ENCODE measurements around the gene SLC26A6. TPM values are rescaled to one million over a fixed set of nuclear protein-coding genes. Genes with fewer than 3 reads are reported as not detected.

SLC26A6 gene
- total and polyA plus RNA-seq, 10 of the 15 experiments (the other 5 are each of a cell fraction or from before 2014, with no cell fraction given): 2.1 to 24.9 (median 13.3) TPM

GRCh38 chr3:48628277-48629017 is 6.8 kb downstream of the SLC26A6 start:
- H3K4me2 ChIP-seq (ENCODE audit: control insufficient read depth, insufficient read depth): no peak overlapping the region
- 84% methylated on average over 11 of the region's 13 CpGs for WGBS (ENCODE audit: insufficient coverage, insufficient replicate concordance, low lambda C conversion rate, missing lambda C conversion rate)
- ATAC-seq (no peak), FAIRE-seq (no peak), DNase-seq (ENCODE audit: low read depth, low spot score) (no peak)
- H3K4me3 ChIP-seq: no peak overlapping the region
- no peak overlapping the region for H3K27ac ChIP-seq (ENCODE audit: control insufficient read depth, insufficient read depth)
- BruUV-seq (replicated peaks): no TSS peak
- intact Hi-C loops (cut with micrococcal nuclease; ENCODE audit: unreplicated experiment) (no loop called here), in situ Hi-C loops (cut with MboI) (no loop called here)
- ChIA-PET SMC1A (ENCODE audit: uncharacterized antibody, unreplicated experiment) (no interaction called here), CTCF (no interaction called here), RAD21 (ENCODE audit: unreplicated experiment) (interaction anchor here (0.6 kb wide), 1 partner anchor 84 kb away, joined by 4 read pairs; no protein-coding TSS in a partner anchor), POLR2A (no interaction called here)
- no peaks in the 10 kb centered on the region for H3K79me2 ChIP-seq (ENCODE audit: control insufficient read depth, insufficient read depth, low read length)
- H4K20me1 ChIP-seq (ENCODE audit: control insufficient read depth, insufficient read depth): no peaks in the 10 kb centered on the region
- H3K4me1 ChIP-seq (ENCODE audit: control insufficient read depth, insufficient read depth, low read length): no peaks in the 10 kb centered on the region
- no peaks in the 10 kb centered on the region for H3K9me3 ChIP-seq (replicated peaks; ENCODE audit: control insufficient read depth, insufficient read depth, low read length)
- H2AFZ ChIP-seq (ENCODE audit: control insufficient read depth, low read depth, low read length): no peak overlapping the region
- H3K9ac ChIP-seq (ENCODE audit: control insufficient read depth, insufficient read depth, low read length): no peak overlapping the region
- H3K36me3 ChIP-seq (ENCODE audit: control insufficient read depth in 2 of 2, insufficient read depth in 2 of 2, low read length in 1 of 2): peaks cover 0 to 8% of the 10 kb centered on the region in 2 experiments; a peak in 3 of 4 replicates
- no peaks in the 10 kb centered on the region for H3K27me3 ChIP-seq (replicated peaks in 1 of 2; ENCODE audit: control insufficient read depth in 2 of 2, insufficient read depth in 2 of 2, low read length in 1 of 2)
- TF ChIP-seq, protein P1, sequence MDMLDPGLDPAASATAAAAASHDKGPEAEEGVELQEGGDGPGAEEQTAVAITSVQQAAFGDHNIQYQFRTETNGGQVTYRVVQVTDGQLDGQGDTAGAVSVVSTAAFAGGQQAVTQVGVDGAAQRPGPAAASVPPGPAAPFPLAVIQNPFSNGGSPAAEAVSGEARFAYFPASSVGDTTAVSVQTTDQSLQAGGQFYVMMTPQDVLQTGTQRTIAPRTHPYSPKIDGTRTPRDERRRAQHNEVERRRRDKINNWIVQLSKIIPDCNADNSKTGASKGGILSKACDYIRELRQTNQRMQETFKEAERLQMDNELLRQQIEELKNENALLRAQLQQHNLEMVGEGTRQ (IDR thresholded peaks at IDR 0.05; ENCODE audit: borderline replicate concordance, low read depth, low read length): no peak
- TF ChIP-seq, protein P2, sequence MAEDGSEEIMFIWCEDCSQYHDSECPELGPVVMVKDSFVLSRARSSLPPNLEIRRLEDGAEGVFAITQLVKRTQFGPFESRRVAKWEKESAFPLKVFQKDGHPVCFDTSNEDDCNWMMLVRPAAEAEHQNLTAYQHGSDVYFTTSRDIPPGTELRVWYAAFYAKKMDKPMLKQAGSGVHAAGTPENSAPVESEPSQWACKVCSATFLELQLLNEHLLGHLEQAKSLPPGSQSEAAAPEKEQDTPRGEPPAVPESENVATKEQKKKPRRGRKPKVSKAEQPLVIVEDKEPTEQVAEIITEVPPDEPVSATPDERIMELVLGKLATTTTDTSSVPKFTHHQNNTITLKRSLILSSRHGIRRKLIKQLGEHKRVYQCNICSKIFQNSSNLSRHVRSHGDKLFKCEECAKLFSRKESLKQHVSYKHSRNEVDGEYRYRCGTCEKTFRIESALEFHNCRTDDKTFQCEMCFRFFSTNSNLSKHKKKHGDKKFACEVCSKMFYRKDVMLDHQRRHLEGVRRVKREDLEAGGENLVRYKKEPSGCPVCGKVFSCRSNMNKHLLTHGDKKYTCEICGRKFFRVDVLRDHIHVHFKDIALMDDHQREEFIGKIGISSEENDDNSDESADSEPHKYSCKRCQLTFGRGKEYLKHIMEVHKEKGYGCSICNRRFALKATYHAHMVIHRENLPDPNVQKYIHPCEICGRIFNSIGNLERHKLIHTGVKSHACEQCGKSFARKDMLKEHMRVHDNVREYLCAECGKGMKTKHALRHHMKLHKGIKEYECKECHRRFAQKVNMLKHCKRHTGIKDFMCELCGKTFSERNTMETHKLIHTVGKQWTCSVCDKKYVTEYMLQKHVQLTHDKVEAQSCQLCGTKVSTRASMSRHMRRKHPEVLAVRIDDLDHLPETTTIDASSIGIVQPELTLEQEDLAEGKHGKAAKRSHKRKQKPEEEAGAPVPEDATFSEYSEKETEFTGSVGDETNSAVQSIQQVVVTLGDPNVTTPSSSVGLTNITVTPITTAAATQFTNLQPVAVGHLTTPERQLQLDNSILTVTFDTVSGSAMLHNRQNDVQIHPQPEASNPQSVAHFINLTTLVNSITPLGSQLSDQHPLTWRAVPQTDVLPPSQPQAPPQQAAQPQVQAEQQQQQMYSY (CRISPR knock-in tag; IDR thresholded peaks at IDR 0.05): no peak
- TF ChIP-seq MTA2 (IDR thresholded peaks at IDR 0.05; ENCODE audit: low read depth) (no peak), ZZZ3 (IDR thresholded peaks at IDR 0.05; ENCODE audit: control insufficient read depth, insufficient read length, low read depth) (no peak), MEF2A (IDR thresholded peaks at IDR 0.05; ENCODE audit: insufficient read depth, low read depth, low read length) (no peak), STAT1 (conservative IDR thresholded peaks at IDR 0.05) (no peak), MEF2B (IDR thresholded peaks at IDR 0.05; ENCODE audit: partially characterized antibody, poor library complexity, severe bottlenecking) (no peak), EGR1 (IDR thresholded peaks at IDR 0.05; ENCODE audit: borderline replicate concordance in 1 of 2, low read depth in 2 of 2, low read length in 2 of 2) (no peak), CREM (IDR thresholded peaks at IDR 0.05; ENCODE audit: low read depth) (no peak), SREBF2 (IDR thresholded peaks at IDR 0.05; ENCODE audit: low read length) (no peak), HDAC6 (IDR thresholded peaks at IDR 0.05; ENCODE audit: unreplicated experiment) (no peak)
- TF ChIP-seq, protein P3, sequence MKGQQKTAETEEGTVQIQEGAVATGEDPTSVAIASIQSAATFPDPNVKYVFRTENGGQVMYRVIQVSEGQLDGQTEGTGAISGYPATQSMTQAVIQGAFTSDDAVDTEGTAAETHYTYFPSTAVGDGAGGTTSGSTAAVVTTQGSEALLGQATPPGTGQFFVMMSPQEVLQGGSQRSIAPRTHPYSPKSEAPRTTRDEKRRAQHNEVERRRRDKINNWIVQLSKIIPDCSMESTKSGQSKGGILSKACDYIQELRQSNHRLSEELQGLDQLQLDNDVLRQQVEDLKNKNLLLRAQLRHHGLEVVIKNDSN (IDR thresholded peaks at IDR 0.05; ENCODE audit: borderline replicate concordance, extremely low read length, insufficient read depth, low read depth, low read length): no peak
- TF ChIP-seq, protein P4, sequence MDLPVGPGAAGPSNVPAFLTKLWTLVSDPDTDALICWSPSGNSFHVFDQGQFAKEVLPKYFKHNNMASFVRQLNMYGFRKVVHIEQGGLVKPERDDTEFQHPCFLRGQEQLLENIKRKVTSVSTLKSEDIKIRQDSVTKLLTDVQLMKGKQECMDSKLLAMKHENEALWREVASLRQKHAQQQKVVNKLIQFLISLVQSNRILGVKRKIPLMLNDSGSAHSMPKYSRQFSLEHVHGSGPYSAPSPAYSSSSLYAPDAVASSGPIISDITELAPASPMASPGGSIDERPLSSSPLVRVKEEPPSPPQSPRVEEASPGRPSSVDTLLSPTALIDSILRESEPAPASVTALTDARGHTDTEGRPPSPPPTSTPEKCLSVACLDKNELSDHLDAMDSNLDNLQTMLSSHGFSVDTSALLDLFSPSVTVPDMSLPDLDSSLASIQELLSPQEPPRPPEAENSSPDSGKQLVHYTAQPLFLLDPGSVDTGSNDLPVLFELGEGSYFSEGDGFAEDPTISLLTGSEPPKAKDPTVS (IDR thresholded peaks at IDR 0.05; ENCODE audit: low read depth, low read length): no peak
- TF ChIP-seq, protein P5, sequence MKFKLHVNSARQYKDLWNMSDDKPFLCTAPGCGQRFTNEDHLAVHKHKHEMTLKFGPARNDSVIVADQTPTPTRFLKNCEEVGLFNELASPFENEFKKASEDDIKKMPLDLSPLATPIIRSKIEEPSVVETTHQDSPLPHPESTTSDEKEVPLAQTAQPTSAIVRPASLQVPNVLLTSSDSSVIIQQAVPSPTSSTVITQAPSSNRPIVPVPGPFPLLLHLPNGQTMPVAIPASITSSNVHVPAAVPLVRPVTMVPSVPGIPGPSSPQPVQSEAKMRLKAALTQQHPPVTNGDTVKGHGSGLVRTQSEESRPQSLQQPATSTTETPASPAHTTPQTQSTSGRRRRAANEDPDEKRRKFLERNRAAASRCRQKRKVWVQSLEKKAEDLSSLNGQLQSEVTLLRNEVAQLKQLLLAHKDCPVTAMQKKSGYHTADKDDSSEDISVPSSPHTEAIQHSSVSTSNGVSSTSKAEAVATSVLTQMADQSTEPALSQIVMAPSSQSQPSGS (IDR thresholded peaks at IDR 0.05; ENCODE audit: low read length): no peak
